Measurements from ENCODE around the gene EDDM3A.
"Not testable (repeated sequence)": the region's sequence is repeated elsewhere in the genome, so short reads cannot be mapped to it uniquely, and the experiment has no call there.

Gene EDDM3A, protein sequence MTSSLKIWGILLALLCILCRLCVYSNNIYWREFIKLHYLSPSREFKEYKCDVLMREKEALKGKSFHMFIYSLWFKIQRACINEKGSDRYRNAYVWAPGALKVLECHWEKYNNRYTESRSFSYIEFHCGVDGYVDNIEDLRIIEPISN

DNA sequence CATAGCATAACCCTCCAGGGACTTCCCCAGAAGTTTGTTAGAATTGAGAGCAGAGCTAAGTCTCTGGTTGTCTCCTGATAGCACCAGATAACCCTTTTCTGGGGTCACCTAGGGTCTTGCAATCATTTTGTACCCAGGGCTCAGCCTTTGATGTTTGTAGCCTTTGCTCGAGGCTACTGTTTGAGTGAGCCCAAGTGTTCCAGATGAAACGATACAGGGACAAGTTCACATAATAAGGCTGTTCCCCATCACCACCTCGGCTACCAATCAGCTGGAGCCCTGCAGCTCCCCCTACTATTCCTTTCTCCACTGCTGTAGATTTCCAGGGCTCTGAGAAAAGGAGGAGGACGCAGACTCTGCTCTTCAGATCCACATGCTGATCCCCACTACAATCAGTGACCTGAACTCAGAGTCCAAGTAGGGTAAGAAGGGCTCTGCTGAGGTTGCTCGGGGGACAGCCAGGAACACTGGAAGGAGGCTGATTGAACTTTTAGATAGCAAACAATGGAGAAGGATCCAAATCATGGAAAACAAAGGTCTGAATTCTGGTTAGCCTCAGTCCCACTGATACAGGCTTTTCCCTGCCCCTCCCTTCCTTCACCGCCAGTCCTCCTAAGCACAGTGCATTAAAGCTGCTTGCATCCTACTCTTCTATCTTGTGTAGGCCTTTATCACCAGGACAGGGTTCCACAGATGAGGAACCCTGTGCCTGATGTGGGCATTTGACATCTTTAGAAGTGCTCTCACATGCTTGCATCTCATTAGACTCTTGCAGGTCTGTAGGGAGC lies at the start of gene EDDM3A:
Gene EDDM3A, plus strand, starts transcription at position 317 of the 788 bp plus-strand sequence. CDS start 1,694 bp downstream, outside the sequence.
- DNase-seq, result no peak

DNA sequence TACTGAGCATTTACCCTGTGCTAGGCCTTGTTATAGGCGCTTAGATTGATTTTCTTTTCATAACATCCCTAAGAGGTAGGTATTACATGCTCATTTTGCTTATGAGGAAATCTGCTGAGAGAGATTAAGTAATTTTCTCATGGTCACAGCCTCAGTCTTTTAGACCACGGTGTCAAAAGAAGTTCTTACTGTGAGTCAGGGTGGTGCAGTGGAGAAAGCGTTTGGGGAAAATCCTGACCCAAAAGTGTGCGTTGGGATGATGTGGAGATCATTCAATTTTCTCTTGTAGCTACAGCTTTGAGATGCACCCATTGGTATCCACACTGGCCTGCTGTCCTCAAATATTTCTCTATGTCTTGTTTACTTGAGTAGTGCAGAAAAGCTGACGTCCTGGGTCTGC lies 48.9 kb upstream of the EDDM3A start:
- no peak for DNase-seq

DNA sequence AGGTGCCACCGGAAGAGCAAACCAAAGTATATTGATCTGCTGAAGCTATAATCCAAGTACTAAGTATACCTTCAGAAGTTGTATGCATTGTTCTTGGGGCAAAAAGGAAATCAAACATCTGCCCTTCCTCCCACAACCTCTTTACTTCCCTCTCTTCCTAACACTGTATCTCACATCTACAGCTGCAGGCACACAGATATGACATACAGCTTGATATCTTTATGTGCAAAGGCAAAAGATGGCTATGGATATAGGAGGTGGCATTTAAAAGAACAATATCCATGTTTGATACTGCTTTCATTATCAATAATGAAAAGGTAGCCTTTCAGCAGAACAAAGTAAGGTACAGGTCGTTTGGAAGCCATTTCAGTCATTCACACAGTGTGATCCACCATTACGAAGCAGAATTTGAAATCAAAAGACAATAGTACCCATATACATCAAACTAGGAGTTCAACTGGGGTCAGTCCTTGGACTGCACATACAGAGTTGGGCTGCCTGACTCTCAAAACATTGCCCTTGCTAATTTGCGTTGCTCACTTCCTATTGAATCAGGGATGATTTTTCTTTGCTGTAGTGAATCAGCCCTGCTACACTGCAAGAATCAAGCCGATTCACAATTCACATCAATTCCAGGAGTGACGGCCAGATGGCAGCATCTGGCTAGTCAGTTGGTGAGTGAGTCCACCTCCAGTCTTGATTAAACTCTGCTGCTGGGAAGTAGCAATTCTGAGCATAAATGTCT lies 48.2 kb upstream of the EDDM3A start:
- peak; percentile 72 for DNase-seq

DNA sequence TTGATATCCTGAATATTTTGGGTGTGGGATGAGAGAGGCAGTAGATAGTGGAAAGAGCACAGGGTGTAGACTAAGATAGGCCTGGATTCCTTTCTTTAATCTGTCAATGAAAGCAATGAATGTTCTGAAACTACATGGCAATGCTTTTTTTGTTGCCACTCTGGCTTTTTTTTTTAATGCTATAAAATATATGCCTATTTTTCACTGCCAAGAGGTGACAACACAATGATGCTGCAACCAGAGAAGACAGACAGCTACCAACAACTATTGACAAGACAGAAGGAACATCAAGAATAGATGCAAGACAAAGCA lies 47.7 kb upstream of the EDDM3A start:
- DNase-seq, result no peak

DNA sequence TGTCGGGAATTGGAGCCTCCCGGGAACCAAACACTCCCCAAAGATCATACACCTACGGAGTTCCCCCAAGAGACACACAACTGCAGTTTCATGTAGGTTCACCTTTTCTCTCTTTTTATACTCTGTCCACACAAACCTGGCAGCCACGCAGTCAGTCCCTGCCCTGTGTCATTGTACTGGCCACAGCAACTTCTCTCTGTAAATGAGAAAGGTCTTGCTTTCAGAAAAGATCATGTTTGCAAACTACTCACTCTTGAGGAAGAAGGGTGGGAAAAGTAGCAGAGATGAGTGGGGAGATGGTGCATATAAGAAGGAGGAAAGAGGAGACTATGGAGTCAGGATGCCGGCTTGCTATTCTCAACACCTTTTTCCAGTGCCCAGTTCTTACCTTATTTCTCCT lies 46.8 kb upstream of the EDDM3A start:
- no peak for DNase-seq

DNA sequence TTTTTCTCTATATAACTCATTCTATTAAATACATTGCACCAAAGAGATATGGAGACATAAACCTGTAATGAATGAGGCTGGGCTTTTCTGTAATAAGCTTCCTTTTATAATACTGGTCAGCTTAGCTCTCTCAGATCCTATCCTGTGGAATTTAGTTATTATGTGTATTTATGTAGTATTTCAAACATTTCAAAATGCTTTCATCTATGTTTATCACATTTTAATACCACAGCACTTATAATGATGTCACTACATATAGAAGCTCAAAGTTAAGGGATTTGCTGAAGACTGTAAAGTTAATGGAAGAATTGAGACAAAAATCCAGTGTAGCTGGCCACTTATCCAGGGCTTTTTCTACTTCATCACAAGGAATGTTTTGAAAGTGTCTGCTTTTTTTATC lies 45.8 kb upstream of the EDDM3A start:
- DNase-seq, result no peak

DNA sequence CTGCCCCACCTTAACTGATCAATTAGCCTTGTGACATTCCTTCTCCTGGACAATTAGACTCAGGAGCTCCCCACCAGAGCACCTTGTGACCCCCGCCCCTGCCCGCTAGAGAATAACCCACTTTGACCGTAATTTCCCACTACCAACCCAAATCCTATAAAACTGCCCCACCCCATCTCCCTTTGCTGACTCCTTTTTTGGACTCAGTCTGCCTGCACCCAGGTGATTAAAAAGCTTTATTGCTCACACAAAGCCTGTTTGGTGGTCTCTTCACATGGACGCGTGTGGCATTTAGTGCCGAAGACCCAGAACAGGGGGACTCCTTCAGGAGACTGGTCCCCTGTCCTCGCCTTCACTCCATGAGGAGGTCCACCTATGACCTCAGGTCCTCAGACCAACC lies 44.7 kb upstream of the EDDM3A start:
- not testable (repeated sequence) for DNase-seq

DNA sequence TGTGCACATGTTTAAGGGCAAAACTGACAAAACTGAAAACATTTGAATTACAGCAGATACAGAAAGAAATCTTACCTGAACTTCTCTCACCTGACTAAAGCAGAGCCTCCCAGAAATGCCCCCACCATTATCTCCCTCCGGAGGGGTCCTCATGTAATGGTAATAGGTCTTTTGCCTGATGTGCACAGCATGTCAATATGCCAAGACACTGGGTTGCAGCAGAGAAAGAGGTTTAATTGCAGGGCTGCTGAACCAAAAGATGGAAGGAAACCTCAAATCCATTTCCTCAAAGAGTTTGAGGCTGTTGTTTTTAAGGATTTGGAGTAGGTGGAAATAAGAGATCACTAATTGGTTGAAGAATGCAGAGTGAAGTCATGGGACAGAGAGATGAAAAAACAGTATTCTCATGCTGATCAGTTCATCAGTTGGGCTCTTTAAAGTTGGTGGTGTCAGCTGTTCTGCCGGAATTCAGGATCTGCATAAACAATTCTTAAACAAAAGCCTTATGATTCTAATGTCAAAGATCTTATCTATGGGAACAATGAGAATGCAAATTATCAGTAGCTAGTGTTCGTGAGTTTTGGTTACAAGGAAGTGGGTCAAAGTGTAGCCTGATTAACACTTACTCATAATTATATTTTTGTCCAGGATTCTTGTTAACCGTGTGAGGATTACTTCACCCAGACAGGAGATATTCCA lies 38.9 kb upstream of the EDDM3A start:
- DNase-seq, result no peak

DNA sequence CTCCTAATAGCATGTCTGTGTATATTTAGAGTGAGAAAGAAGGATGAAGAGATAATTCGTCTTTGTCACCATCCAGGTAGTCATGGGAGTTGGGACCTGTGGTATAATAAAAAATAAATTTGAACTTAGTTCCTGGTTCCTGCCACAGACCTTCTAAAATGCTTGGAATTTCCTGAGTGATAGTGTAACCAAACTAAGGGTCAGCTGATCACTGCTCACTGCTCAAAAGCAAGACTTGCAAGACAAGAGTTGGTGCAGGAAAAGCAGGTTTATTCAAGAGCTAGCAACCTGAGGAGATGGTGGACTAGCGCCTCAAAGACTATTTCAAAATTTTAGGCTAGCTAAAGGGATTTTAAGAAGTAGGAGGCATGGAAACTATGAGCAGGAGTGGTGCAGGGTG lies 38.1 kb upstream of the EDDM3A start:
- no peak for DNase-seq

DNA sequence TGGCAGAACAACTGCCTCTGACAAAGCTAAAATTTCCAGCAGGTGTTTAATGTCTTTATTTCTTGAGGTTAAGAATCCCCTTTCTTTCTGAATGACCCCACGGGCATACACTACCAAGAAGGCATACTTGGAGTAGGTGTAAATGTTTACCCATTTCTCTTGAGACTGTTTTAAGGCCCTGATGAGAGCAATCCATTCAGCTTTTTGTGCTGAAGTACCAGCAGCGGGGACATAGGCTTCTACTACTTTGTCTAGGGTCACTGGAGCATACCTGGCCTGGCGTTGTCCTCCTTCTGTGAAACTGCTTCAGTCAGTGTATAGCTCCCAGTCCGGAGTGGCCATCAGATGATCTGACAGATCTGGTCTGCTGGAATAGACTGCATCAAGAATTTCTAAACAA lies 34.4 kb upstream of the EDDM3A start:
- DNase-seq, result no peak

DNA sequence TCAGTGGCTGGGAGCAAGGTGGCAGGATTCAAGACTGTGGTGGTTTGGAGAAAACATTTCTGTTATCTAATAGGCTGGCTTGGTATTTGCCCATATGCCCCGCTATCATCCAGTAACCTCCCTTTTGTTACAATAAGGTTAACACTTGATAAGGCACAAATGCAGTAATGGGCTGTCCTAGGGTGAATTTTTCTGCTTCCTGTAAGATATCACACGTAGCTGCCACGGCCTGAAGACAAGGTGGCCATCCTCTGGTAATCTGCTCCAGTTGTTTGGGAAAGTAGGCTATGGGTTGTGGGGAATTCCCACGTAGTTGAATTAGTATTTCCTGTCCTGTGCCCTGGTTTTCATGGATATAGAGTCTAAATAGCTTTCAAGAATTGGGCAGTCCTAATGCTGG lies 34.0 kb upstream of the EDDM3A start:
- no peak for DNase-seq

DNA sequence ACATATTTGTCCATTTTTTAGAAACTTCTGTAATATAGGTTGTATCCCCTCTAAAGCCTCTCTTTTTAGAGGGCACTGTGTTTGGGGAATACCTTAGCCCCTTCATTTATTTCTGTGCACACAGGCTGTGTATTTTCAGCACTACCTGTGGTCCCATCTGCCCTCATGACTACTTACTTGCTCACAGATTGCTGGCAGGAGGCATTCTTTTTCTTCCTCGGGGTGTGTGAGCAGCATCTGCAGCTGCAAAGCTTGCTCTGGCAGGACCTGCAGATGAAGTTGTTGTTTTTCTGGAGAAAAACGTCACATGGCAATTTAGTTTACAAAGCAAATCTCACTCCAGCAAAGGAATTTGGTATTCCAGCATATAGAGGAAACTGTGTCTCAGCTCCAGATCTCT lies 32.8 kb upstream of the EDDM3A start:
- no peak for DNase-seq

DNA sequence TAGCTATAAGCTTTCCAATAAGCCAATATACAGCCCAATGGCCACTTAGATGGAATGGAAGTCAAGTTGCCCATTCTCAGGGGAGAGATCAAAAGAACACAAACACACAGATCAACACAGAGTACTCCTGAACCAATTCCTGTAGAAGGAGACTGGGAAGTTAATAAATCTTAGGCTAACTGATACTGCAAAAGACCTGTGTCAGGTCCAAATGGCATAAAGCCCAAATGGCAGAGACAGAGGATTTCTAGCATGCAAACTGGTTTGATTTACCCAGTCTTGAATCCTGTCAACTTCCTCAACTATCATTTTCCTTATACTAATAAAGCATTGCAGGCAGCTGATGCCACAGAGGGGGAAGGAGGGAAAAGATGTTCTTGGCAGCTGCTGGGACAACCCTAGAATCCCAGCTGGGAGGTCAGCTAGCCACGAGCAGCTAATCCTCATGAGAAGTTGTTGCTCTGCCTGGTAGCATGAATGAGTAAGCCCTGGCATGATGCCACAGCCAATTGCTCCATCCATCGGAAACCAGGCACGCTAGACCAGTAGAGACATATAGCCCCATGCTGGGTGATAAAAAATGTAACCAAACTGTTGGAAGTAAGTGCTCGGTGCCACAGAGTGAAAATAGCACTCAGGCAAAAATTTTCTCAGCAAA lies 31.0 kb upstream of the EDDM3A start:
- DNase-seq, result no peak

DNA sequence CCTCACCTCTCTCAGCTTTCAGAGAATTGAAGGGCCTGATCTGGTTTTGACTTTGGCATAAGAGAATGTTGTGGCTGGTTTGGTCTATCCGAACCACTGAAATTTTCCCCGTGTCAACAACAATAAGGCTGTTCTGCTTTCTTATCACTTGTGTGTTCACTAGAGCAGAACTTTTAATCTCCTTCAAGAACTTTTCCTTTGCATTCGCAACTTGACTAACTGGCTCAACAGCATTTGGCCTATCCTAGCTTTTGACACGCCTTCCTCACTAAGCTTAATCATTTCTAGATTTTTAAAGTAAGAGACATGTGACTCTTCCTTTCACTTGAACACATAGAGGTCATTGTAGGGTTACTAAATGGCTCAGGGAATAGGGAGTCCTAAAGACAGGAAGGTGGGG lies 25.9 kb upstream of the EDDM3A start:
- no peak for DNase-seq

DNA sequence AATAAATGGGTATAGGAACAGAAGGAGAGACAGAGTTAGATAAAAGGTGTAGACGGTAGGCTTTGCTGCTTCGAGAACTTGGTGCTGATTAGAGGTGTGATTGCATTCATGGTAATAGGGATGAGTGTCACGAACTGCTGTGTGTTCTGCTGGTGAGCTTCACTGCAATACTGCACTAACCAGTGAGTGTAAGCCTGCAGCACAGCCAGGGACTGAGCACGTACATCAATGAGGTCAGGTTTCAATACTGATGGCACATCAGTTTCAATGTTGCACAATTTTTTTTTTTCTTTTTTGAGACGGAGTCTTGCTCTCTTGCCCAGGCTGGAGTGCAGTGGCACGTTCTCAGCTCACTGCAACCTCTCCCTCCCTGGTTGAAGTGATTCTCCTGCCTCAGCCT lies 24.9 kb upstream of the EDDM3A start:
- DNase-seq, result no peak

DNA sequence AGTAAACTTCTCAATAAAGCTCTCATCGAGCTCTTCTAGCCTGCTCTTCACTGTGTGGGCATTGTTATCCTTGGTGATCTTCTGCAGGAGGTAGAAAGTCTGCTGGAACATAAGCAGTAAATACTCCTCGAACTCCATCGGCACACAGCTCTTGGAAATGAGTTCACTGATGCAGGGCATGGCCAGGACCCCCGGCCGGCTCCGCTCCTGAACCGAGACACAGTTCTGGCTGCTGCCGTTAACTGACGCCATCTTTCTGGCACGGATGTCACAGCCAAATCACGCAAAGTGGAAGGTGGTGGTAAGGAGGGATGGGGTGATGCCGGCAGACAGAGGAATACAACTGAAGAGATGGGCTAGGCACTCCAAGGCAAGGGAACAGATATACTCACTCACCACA lies 23.7 kb upstream of the EDDM3A start:
- DNase-seq, result no peak

DNA sequence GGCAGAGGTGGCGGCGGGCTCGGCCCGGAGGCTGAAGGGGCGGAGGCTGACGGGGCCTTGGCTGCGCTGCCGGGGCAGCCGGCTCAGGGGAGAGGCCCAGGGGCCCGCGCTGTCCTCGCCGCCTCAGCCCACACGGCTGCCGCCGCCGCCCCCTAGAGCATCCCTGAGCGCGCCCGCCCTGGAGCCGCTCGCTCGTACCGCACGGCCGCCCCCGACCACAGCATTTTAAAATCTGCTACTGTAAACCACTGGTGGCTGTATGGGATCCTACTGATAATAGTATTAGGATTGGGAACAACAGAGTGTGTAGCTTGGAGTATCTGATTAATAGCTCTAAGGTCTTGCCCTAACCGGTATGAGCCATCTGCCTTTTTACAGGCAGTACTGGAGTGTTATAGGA lies 22.2 kb upstream of the EDDM3A start:
- DNase-seq, result no peak

DNA sequence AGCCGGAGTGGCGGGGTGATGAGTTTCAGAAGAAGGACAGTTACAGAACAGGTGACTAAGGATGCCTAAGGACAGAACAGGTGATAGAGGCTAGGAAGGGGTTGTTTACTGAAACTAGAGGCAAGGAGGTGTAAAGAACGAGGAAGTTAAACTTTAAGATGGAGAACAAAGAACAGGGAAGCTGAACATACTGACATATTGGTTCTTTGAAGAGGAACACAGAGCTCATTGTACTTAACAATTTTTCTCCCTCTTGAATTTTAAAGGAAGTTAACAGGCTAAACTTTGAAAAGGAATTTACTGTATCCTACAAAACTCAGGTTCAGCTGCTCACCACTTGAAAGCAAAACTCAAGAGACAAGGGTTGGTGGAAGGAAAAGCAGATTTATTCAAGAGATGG lies 19.6 kb upstream of the EDDM3A start:
- DNase-seq, result not testable (repeated sequence)

DNA sequence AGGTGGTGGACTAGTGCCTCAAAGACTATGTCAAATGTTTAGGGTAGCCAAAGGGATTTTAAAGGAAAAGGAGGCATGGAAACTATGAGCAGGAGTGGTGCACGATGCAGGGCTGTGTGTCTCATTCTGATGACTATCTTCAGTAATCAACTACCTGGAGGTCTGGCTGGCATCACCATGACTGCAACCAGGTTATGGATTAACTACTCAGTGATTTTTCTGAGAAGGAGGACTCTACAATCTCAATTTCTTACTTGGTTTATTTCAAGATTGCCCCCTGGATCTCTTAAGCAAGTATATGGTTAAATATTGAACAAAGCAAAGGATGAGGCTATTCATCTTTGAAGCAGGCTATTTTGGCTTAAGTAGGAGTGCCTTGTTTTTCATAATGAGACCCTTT lies 19.2 kb upstream of the EDDM3A start:
- DNase-seq, result no peak

DNA sequence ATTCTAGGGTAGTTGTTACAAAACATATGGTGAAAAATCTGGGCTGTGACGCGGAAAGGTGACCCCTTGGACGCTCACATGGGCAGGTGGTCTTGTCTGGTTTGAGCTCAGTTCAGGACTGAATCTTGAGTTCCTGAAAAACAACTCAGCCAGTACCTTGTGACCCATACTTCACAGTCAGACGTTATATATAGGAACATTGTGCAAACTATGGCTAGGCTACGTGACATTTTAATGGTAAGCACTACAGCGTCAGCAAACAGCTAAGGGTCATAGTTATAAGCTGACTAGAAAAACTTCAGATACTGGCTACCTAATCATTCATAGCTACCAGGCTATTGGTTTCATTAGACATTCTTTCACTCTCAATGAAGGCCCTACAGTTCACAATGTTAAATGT lies 14.8 kb upstream of the EDDM3A start:
- DNase-seq, result no peak

DNA sequence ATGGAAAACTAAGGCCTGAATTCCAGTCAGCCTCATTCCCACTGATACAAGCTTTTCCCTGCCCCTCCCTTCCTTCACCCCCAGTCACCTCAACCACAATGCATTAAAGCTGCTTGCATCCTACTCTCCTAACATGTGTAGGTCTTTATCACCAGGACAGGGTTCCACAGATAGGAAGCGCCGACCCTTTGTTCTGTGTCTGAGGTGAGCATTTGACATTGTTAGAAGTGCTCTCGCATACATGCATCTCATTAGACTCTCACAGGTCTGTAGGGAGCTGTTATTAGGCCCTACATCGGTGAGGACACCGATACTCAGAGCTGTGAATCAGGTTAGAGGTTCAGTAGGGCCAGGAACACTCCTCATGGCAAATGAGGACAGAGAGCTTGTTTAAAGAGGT lies 13.2 kb upstream of the EDDM3A start:
- DNase-seq, result no peak

DNA sequence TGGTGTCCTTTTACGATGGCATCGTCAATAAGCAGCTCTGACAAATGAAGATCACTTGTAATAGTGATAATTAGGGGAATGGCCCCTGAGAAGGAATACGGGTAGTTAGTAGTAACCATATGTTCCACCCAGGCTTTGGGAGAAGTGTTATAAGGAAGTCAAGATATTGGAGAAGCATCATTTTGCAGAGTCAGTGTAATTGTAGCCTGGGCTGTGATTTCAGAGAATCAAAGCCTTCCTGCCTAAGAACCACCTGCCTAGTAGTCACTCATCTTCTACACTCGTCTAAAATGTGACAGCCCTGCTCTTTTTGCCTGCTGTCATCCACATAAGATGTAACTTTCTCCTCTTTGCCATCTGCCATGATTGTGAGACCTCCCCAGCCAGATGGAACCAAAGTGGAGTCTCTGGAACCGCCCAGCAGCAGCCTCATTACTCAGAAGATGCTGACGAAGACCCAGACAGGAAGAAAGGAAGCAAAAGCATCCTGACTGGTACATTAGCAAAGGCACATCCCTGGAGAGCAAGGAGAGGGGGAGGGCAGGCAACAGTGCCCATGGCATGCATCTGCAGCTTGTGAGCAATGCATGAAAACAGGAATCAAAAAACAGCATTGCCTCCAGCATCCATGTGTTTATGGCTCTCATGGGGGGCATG lies 12.6 kb upstream of the EDDM3A start:
- no peak for DNase-seq
